ENCODE results near the gene LIMS4. TPM values are rescaled to one million over a fixed set of nuclear protein-coding genes. Genes with fewer than 3 reads are reported as not detected.
"Not testable (repeated sequence)": the region's sequence is repeated elsewhere in the genome, so short reads cannot be mapped to it uniquely, and the experiment has no call there.

Gene LIMS4
- total and polyA plus RNA-seq, 5 experiments from 2014 or later = 0.23 to 0.91 (median 0.73) TPM; not detected in 1

DNA sequence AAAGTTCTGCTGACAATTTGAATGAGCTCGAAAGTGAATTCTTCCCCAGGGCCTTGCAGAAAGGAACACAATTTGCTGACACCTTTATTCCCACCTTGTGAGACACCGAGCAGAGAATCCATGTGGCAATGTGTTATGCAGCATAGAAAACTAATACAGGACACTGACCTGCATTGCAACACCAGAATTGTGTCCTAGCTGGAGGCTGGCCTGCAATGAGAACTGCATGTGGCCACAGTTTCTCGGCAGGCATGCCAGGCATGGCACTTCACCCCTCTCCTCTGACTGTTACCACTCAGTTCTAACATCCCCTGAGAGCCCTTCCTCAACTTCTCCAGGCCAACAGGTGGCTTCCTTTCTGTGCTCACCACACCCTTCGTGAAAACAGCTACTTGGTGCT is 46.9 kb downstream of the LIMS4 start:
- ATAC-seq, H3K4me3 Mint-ChIP-seq, H3K36me3 Mint-ChIP-seq, H3K27me3 Mint-ChIP-seq, H3K9me3 Mint-ChIP-seq, H3K27ac Mint-ChIP-seq, POLR2A ChIA-PET, H3K4me1 Mint-ChIP-seq, DNase-seq: not testable (repeated sequence)

DNA sequence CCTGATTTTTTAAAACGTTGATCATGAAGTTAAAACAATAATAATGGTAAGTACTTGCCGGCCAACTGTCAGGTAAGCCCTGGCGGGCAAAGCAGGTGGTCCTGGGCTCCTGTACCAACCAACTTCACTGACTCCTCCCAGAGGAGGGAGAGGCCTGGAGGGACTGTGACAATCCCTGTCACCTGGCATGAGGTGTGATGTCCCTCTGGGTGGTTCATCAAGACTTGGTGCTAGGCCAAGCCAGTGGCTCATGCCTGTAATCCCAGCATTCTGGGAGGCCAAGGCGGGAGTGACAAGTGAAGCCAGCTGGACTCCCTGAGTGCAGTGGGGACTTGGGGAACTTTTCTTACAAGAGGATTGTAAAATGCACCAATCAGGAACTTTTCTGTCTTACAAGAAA is 48.2 kb downstream of the LIMS4 start:
- H3K4me1 Mint-ChIP-seq, H3K36me3 Mint-ChIP-seq, H3K9me3 Mint-ChIP-seq, H3K27me3 Mint-ChIP-seq, POLR2A ChIA-PET, H3K27ac Mint-ChIP-seq, ATAC-seq: not testable (repeated sequence)
- H3K4me3 Mint-ChIP-seq = peak overlapping the region in 1 of 10 donors; percentile 14
- DNase-seq = peak in 1 of 10 donors; percentile 7

DNA sequence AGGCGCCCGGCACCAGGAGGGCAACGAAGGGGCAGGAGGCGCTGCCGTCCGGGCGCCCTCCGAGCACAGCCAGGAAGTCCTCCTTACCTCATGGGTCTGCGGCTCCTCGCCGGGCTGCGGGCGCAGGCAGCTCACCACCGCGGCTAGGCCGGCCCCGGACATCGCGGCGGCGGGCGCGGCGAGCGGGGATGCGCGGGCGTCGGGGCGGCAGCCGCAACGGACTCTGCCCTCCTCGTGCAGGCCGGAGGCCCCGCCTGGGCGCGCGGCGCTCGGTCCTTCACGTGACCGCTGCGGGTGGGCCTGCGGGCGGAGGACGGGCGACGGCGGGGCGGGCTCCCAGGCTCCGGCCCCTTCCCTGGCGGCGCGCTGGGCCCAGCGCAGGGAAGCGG is 49.0 kb downstream of the LIMS4 start:
- H3K27ac Mint-ChIP-seq, H3K9me3 Mint-ChIP-seq, H3K4me3 Mint-ChIP-seq, H3K36me3 Mint-ChIP-seq, H3K27me3 Mint-ChIP-seq, DNase-seq, POLR2A ChIA-PET, H3K4me1 Mint-ChIP-seq: not testable (repeated sequence)
- peak; percentile 33 to 70 for ATAC-seq

DNA sequence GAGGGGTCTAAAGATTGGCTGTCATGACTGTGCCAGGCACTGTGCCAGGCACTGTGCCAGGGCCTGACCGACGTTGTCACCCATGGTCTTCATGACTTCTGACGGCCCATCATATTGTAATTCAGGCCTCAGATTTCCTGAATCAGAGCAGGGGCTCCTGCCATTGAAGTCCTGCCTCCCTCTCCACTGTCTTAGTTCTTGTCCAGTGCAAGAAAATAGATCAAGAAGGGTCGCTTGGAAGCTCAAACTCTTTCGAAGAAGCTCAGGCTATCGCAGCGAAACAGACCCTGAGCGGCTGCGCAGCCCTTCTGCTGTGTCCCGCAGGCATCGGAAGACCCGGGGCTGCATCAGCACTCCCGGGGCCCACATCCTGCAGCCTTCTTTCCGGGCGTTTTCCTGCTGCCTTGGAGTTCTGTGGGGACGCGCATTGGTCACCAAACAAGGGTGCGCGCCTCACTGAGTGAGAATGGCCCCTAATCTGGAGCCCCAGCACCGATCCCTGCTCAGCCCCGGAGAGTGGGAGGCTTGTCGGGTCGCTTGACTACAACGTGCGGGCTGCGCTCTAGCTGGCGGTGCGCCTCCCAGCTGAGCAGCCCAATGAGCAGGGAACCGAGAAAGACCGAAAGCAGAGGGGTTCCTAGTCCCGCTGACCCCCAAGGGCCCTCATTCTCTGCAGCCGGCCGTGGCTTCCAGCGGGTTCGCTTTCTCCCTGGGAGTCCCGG is 49.6 kb downstream of the LIMS4 start:
- ATAC-seq = peak; percentile 49 to 68

DNA sequence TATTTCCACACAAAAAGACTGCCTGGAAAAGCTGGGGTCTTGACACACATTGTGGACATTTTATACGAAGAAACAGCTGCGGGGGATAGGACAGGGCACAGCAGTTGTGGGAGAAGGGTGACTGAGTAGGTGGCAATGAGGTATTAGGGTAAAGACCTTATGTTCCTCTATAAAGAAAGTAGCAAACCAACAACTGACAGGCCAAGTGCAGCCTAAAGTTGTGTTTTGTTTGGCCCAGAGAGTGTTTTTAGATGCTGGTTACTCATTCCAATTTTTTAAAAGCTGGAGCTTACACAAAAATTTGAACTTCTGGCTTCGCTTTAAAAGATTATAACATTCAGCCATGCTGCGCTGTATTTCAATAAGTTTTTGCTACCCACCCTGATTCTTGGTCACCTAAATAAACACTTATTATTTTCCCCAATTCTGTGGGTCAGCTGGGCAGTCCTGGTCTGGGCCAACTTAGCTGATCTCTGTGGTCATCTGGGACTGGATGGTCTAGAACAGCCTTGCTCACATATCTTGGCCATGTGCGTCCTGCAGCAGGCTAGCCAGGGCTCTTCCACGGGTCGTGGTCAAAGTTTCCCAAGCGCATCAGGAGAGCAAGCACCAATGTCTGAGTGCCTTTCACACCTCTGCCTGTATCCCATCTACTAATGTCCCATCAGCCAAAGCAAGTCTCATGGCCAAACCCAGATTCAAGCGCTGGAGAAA is 51.8 kb downstream of the LIMS4 start:
- H3K36me3 Mint-ChIP-seq, DNase-seq, H3K27ac Mint-ChIP-seq, H3K4me1 Mint-ChIP-seq, H3K4me3 Mint-ChIP-seq, POLR2A ChIA-PET, H3K27me3 Mint-ChIP-seq, H3K9me3 Mint-ChIP-seq, ATAC-seq: not testable (repeated sequence)

More for the DNA sequence above, 49.6 kb downstream of the LIMS4 start:
- H3K27me3 Mint-ChIP-seq, H3K4me3 Mint-ChIP-seq, H3K27ac Mint-ChIP-seq, POLR2A ChIA-PET, H3K4me1 Mint-ChIP-seq, H3K9me3 Mint-ChIP-seq, H3K36me3 Mint-ChIP-seq, DNase-seq: not testable (repeated sequence)

DNA sequence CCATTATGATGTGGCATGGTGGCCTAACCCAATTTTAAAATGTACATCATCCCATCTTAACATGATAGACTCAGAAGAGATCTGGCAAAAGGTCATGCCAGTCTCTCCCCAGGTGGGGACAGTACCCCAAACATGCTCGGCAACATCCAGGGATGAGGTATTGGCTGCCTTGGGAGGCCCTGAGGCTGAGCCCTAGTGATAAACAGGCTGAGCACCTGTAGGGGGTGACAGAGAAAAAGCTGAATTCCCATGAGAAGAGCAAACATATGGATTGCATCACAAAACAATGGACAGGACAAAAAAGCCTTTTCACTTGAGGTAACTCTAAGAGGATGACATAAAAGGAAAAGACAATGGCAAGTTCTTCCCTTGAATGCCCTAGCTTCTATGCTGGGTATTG is 65.5 kb downstream of the LIMS4 start:
- DNase-seq, ATAC-seq, H3K27ac Mint-ChIP-seq, H3K4me3 Mint-ChIP-seq, H3K36me3 Mint-ChIP-seq, H3K27me3 Mint-ChIP-seq, POLR2A ChIA-PET, H3K9me3 Mint-ChIP-seq, H3K4me1 Mint-ChIP-seq: not testable (repeated sequence)

DNA sequence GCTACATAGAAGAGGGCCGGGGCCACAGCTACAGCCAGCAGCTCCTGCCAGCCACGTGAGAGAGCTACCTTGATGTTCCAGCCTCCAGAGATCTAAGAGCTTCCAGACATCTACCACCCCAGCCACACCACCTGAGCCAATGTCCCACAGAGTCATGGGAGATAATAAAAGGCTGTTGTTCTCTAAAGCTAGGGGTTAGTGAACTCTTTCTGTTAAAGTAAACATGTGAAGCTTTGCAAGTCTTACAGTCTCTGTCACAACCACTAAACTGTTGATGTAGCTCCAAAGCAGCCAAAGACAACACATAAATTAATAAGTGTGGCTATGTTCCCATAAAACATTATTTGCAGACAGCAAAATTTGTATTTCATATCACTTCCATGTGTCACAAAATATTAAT is 67.6 kb downstream of the LIMS4 start:
- POLR2A ChIA-PET, H3K9me3 Mint-ChIP-seq, ATAC-seq, H3K36me3 Mint-ChIP-seq, H3K27me3 Mint-ChIP-seq, DNase-seq, H3K4me1 Mint-ChIP-seq, H3K27ac Mint-ChIP-seq, H3K4me3 Mint-ChIP-seq: not testable (repeated sequence)

DNA sequence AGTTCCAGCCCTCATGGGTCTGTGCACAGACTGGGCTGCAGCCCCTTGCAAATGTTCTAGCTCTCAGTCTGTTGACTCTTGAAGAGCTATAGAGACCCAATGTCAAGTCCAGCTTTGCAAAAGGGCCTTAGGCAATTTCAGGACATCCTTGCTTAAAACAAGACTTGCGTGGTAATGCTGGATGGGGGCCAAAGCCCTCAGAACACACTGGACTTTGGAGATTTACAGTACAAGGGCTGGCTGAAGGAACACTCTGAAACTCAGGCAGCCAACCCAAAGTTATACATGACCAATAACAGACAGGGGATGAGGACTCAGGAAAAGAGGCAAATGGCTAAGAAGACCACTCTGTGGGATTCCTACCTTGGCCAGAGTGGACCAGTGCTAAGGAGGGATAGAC is 68.4 kb downstream of the LIMS4 start:
- H3K27ac Mint-ChIP-seq, H3K36me3 Mint-ChIP-seq, ATAC-seq, DNase-seq, H3K4me3 Mint-ChIP-seq, H3K4me1 Mint-ChIP-seq, H3K9me3 Mint-ChIP-seq, POLR2A ChIA-PET, H3K27me3 Mint-ChIP-seq: not testable (repeated sequence)

DNA sequence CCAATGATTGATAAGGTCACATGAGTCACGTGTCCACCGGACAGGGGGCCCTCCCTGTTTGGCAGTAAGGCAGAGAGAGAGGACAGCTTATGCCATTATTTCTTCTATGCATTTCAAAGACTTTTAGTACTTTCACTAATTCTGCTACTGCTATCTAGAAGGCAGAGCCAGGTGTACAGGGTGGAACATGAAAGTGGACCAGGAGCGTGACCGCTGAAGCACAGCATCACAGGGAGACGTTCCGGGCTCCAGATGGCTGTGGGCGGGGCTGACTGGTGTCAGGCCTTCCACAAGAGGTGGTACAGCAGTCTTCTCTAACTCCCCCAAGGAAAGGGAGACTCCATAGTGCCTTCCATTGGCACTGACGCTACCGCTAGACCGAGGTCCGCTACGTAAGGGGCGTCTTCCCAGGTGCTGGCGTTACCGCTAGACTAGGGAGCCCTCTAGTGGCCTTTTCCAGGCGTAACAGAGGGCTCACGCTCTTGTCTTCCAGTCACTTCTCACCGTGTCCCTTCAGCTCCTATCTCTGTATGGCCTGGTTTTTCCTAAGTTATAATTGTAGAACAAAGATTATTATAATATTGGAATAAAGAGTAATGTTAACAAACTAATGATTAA is 71.5 kb downstream of the LIMS4 start:
- peak; percentile 65 to 68 for ATAC-seq
- H3K27me3 Mint-ChIP-seq, H3K27ac Mint-ChIP-seq, DNase-seq, H3K9me3 Mint-ChIP-seq, H3K4me3 Mint-ChIP-seq, POLR2A ChIA-PET, H3K36me3 Mint-ChIP-seq, H3K4me1 Mint-ChIP-seq: not testable (repeated sequence)

DNA sequence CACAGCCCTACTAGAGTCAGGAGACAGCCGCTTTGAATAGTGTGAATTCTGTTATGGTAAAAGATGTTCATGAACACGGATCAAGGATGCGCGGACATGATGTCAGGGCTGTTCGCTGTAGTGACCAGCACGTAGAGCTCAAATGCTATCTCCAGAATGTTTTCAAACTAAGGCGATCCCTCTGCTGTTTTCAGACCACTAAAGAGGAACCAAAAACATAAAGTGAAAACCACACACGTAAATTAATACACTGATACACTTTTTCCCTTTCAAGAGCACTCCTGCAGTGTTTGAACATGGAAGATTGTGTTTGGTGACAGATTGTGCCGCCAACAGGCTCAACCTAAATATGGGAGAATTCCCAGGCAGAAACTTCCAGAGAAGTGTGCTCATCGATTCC is 73.2 kb downstream of the LIMS4 start:
- H3K27me3 Mint-ChIP-seq, DNase-seq, H3K27ac Mint-ChIP-seq, H3K36me3 Mint-ChIP-seq, POLR2A ChIA-PET, H3K4me3 Mint-ChIP-seq, H3K9me3 Mint-ChIP-seq, H3K4me1 Mint-ChIP-seq, ATAC-seq: not testable (repeated sequence)

DNA sequence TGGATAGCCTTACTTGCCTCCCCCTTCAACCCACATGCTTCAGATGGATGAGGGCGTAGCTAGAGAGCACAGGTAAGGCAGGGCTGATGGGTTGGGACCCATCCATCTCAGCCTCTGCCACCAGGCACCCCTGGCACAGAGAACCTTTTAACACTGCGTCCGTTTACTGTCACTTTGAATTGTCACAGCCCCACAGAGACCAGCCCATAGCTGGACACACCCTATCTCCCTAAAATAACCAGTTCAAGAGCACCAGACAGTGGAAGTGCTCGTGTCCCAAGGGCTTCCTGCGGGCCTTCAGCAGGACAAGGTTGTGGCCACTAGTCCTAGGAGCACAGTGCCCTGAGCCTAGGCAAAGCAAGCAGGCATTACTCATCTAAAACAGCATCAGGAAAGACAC is 76.6 kb downstream of the LIMS4 start:
- ATAC-seq, POLR2A ChIA-PET, H3K27me3 Mint-ChIP-seq, DNase-seq, H3K4me3 Mint-ChIP-seq, H3K9me3 Mint-ChIP-seq, H3K27ac Mint-ChIP-seq, H3K4me1 Mint-ChIP-seq, H3K36me3 Mint-ChIP-seq: not testable (repeated sequence)

All from naive thymus-derived CD8-positive, alpha-beta T cell (primary cell).